GM21390 (cell line): ENCODE measurements around the gene BTF3.
A peak's percentile ranks its signal among the peaks of the same experiment; 100 is the strongest.

Experiments used
- ATAC-seq: cut with Tn5 transposase; IDR thresholded peaks from one replicate; pipeline ENCODE4 v1.9.1; 2021; ENCODE audit not compliant: unreplicated experiment

Gene BTF3

GRCh38 chr5:73519531-73520283 lies 21.5 kb downstream of the BTF3 start:
- peak; percentile 97 for ATAC-seq

DNA sequence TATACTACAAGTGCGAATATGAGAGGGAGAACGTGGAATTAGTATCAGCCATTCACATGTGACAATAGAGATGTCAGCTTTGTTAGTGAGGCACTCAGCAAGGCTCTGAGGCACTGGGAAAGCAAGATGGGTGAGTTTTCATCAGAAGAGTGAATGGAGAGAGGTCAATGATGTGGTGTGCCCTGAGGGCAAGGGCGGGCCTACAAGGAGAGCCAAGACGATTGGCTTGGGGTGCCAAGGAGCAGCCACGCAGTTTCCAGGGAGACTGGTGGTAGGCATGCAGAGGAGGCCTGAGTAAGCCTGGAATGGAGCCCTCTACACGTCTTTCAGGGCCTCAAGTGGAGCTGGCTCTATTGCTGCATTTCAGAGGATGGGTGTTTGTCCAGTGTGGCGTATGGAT lies 24.7 kb downstream of the BTF3 start:
- no peak for ATAC-seq

- no peak for ATAC-seq
These were observed 25.6 kb downstream of the BTF3 start for GRCh38 chr5:73523861-73524260.

- no peak for ATAC-seq
These were observed 27.5 kb downstream of the BTF3 start for GRCh38 chr5:73525606-73526203.

DNA sequence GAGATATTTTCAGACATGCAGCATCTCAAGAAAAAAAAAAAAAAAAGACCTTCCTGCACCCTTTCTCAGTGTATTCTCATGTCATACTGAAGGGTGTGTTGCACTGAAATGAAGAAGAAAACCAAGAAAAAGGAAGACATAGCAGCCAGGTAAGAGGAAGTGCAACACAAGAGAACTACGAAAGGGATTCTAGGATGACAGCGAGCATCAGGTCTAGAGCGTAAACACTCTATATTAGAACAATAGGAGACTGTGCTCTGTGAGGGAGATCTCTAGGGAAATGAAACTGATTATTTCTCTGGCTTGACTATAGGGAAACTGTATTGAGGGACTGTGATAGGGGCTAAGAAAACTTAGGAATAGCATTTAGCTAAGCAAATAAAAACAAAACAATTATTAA lies 30.0 kb downstream of the BTF3 start:
- no peak for ATAC-seq

DNA sequence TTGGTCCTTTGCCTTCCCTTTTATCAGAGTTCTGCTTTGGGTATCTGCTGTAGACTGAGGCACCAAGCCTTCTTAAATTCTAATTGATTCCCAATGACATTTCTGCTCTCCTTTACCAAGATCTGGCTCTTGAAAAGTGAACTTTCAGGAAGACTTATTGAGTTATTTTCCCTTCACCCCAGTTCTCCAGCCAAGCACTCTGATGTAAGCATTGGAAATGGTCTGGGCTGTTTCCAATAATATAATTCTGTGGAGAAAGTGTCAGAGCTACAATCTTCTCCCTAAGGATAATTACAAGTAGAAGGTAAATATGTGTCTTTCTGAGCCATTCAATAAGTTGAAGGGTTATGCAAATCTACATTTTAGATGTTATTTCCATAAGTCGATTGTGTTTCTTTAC lies 30.8 kb downstream of the BTF3 start:
- ATAC-seq, result no peak

- no peak for ATAC-seq
These were observed 33.1 kb downstream of the BTF3 start for GRCh38 chr5:73531356-73531755.

GRCh38 chr5:73532195-73532594 lies 34.0 kb downstream of the BTF3 start:
- no peak for ATAC-seq

GRCh38 chr5:73534011-73534644 lies 35.9 kb downstream of the BTF3 start:
- ATAC-seq, result no peak

- ATAC-seq, result no peak
These were observed 36.7 kb downstream of the BTF3 start for GRCh38 chr5:73534971-73535370.

- no peak for ATAC-seq
These were observed 41.5 kb downstream of the BTF3 start for GRCh38 chr5:73539730-73540129.

GRCh38 chr5:73540192-73540591 lies 42.0 kb downstream of the BTF3 start:
- no peak for ATAC-seq

GRCh38 chr5:73542020-73542419 lies 43.8 kb downstream of the BTF3 start:
- no peak for ATAC-seq

GRCh38 chr5:73544429-73545402 lies 46.5 kb downstream of the BTF3 start:
- ATAC-seq, result no peak

DNA sequence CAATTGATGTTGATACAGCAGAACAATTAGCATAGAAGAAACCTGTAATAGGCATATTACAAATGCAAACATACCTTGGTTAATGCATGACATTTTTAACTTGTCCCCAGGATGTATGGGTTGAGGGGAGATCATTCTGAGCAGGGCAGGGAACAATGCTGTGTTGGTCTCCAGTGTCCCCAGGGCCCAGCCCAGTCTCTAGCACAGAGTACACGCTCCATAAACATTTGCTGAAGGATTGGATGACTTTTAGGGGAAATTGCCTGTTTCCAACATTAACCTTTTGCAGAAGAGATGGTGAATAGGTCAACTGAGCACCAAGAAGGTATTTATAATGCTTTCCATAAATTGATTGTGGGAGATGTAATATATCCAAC lies 47.1 kb downstream of the BTF3 start:
- no peak for ATAC-seq

DNA sequence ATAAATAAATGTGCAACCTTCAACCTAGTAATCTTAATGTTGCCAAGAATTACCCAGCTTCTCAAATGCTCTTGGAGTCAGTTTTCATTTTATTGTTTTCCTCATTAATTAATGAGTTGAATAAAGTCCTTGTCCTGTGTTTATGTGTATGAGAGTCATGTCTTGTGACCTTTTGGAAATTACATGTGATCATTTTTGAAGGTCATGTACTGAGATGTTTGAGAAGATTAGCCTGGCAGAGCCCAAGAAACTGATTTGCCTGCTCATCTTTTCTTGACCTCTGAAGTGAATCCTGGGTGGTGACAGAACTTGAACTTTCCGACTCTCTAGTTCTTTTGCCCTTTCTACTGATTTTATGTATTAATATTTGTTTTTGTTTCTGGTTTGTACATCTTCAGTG lies 51.8 kb downstream of the BTF3 start:
- no peak for ATAC-seq

- ATAC-seq, result no peak
These were observed 54.4 kb downstream of the BTF3 start for GRCh38 chr5:73552642-73553041.
